Stimulated activated naive CD8-positive, alpha-beta T cell treated with anti-CD3 and anti-CD28 coated beads, Interleukin-15, Interleukin-2, amounts not matched to agents 100 ng/mL and 50 ng/mL, for 24 hours (primary cell): Measurements from ENCODE around the gene TAGLN2.
A peak's percentile ranks its signal among the peaks of the same experiment; 100 is the strongest.
"Not testable (repeated sequence)": the region's sequence is repeated elsewhere in the genome, so short reads cannot be mapped to it uniquely, and the experiment has no call there.

Experiments used
- H3K27ac Mint-ChIP-seq: one replicate; pipeline ENCODE4 v1.8.0; 2021; ENCODE audit warnings: mild to moderate bottlenecking, mixed read lengths
- H3K27me3 Mint-ChIP-seq: one replicate; pipeline ENCODE4 v1.8.0; 2021; ENCODE audit warnings: mixed read lengths
- H3K36me3 Mint-ChIP-seq: one replicate; pipeline ENCODE4 v1.8.0; 2021; ENCODE audit warnings: low read depth, mixed read lengths
- H3K4me1 Mint-ChIP-seq: one replicate; pipeline ENCODE4 v1.8.0; 2021; ENCODE audit warnings: low read depth, mixed read lengths
- H3K4me3 Mint-ChIP-seq: one replicate; pipeline ENCODE4 v1.8.0; 2021; ENCODE audit warnings: mild to moderate bottlenecking, mixed read lengths
- H3K9me3 Mint-ChIP-seq: one replicate; pipeline ENCODE4 v1.8.0; 2021; ENCODE audit warnings: mixed read lengths

TAGLN2 gene

DNA sequence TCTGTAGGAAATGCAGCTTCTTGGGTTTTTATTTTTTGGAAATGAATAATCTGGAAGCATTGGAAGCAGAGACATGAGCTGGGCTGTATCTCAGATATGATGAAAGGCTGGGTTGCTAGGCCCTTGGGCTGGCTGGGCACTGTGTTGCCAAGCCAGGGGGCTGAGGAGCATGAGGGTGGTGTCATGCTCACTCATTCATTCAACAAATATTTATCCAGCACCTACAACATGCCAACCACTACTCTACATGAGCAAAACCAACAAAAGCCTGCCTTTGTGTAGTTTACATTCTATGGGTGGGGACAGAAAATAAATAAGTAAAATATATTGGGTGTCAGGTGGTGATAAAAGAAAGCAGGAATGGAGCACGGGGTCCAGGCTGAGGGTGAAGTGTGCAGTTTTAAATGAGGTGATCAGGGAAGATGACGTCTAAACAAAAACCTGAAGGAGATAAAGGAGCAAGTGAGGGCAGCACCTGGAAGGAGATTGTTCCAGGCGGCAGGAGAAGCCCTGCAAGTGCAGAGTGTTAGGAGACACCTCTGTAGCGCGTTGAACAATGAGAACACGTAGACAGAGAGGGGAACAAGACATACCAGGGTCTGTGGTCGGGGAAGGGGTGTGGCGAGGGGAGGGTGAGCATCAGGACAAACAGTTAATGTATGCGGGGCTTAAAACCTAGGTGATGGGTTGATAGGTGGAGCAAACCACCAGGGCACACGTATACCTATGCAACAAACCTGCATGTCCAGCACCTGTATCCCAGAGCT, 10.9 kb downstream of the TAGLN2 start:
- no peaks in the 10 kb centered on the region for H3K27me3 Mint-ChIP-seq
- peaks cover 38% of the 10 kb centered on the region for H3K36me3 Mint-ChIP-seq
- H3K4me3 Mint-ChIP-seq, result no peak overlapping the region
- peaks cover 66% of the 10 kb centered on the region for H3K4me1 Mint-ChIP-seq
- no peaks in the 10 kb centered on the region for H3K9me3 Mint-ChIP-seq
- H3K27ac Mint-ChIP-seq, result no peak overlapping the region

DNA sequence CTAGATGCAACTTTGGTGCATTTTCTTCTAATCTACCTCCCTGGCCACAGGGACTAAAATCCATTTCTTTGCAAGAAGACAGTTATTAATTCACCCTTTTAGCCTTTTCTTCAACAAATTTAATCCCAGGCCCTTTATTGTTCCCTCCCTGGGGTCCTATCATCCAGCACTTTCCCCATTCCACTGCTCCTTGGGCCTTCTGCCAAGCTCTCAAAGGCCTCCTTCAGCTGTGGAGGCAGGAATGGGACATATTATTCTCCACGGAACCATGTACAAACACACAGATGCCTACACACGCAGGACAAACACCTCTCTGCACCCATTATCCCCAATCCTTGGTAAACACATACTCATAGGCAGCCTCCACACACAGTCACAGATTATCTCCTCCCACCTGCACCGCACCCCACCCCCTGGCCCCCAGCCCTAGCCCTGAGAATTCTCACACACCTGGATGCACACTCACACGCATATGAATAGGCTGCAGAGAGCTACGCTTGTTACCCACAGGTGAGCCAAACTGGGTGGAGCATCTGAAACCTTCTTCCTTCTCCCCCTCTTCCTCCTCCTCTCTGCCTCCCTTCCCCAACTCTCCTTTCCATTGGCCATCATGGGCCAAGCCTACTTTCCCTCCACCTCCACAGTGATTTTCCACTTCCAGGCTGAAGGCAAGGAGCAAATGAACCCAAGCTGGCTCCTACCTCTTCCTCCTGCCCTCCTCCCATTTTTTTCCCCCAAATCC, 11.7 kb downstream of the TAGLN2 start:
- peaks cover 62% of the 10 kb centered on the region for H3K4me1 Mint-ChIP-seq
- H3K4me3 Mint-ChIP-seq, result no peak overlapping the region
- H3K9me3 Mint-ChIP-seq, result no peaks in the 10 kb centered on the region
- H3K27me3 Mint-ChIP-seq, result no peaks in the 10 kb centered on the region
- no peak overlapping the region for H3K27ac Mint-ChIP-seq
- H3K36me3 Mint-ChIP-seq, result peaks cover 31% of the 10 kb centered on the region

DNA sequence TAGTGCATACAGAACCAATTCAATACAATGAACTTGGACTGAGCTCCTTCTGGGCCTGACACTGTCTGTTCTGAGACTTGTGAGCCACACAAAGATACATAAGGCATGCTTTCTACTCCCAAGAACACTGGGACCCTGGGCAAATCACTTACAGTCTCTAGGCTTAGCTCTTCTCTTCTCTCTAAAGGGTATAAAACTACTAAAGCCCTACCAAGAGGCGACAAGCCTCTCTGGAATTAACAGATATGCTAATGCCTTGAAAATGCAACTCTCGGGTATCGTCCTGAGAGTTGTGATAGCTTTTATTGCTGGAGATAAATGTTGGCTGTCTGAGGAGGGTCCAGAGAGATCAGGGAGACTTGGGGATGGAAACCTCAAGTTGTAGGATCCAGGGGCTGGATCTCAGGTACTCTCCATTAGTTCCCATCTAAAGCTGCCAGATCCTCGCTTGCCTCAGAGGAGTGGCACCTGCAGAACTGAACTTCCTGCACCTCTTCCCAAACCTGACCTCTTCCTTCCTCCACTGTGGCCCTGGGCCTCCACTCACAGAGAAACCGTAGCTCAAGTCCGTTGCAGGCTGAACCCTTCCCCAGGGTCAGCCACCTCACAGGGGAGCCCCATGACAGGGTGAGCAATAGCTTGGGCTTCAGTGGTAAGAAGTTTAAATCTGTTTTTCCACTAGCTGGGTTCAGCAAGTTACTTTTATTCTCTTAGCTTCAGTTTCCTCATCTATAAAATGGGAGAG, 13.8 kb downstream of the TAGLN2 start:
- peak overlapping the region; percentile 96 for H3K27ac Mint-ChIP-seq
- no peaks in the 10 kb centered on the region for H3K27me3 Mint-ChIP-seq
- peak overlapping the region; percentile 30 for H3K4me3 Mint-ChIP-seq
- H3K4me1 Mint-ChIP-seq, result peaks cover 49% of the 10 kb centered on the region
- no peaks in the 10 kb centered on the region for H3K9me3 Mint-ChIP-seq
- H3K36me3 Mint-ChIP-seq, result peaks cover 15% of the 10 kb centered on the region

DNA sequence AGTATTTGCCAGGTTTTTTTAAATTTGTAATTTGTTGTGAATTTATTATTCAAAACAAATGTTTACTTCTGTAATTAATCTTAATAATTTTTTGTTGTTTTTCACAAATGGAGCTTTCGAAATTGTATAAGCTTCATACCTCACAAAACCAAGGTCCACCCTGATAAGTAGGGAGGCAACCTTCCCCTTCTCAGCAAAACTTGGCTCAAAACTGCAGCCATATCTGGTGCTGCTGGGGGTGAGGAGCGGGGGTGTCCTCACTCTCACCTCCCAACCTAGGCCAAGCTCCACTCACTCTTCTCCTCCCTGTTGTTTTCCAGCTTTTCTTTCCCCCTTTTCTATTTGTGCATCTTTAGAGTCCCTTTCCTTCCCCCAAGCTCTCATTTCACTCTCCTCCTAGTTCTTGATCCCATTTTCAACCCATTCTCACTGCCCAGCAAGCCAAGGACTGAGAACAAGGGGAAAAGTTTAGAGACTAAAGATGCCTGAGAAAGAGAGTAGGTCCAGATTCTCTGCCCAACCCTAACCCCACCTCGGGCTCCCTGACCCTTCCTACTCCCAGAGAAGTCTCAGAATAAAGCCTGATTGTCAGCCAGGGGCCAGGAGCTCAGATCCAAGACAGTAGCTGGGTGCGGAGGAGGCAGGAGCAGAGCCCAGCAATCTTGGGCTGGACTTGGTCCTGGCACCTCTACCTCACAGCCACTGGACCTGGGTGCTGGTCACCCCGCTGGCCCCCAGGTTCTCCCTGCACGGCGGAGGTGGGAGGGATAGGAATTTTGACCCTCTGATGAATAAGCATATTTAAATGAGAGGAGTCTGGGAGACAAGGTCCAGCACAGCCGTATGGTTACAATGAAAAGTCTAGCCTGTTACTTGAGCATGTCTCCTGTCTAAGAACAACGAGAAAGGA, 17.0 kb downstream of the TAGLN2 start:
- Mint-ChIP-seq H3K4me3 (no peak overlapping the region), H3K9me3 (no peaks in the 10 kb centered on the region), H3K4me1 (peaks cover 40% of the 10 kb centered on the region), H3K27ac (no peak overlapping the region), H3K36me3 (no peaks in the 10 kb centered on the region), H3K27me3 (no peaks in the 10 kb centered on the region)

DNA sequence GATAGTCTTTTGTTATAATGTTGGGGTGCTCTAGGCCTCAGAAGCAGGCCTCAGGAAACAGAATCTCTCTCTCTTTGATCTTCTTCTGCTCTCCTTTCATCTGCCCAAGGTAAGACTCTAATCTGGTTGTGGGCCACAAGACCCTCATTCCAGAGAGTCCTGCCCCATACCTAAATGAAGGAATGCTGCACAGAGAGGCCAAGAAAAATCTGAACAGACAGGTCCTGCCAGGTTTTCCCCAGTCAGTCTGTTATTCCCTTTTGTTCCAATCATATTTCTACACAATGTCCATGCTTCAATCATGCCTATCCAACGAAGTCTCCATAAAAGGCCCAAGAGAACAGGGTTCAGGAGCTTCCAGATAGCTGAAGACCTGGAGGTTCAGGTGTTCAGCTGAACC, 18.3 kb downstream of the TAGLN2 start:
- H3K27me3 Mint-ChIP-seq, result no peaks in the 10 kb centered on the region
- H3K36me3 Mint-ChIP-seq, result no peaks in the 10 kb centered on the region
- H3K27ac Mint-ChIP-seq, result no peak overlapping the region

DNA sequence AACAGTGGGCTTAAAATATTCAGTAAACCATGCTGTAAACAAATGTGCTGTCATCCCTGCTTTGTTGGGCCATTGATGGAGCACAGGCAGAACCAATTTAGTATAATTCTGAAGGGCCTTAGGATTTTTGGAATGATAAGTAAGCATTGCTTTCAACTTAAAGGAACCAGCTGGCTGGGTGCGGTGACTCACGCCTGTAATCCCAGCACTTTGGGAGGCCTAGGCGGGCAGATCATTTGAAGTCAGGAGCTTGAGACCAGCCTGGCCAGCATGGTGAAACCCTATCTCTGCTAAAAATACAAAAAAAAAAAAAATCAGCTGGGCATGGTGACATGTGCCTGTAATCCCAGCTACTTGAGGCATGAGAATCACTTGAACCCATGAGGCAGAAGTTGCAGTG, 21.3 kb downstream of the TAGLN2 start:
- H3K9me3 Mint-ChIP-seq, H3K36me3 Mint-ChIP-seq, H3K4me1 Mint-ChIP-seq, H3K4me3 Mint-ChIP-seq, H3K27ac Mint-ChIP-seq, H3K27me3 Mint-ChIP-seq: not testable (repeated sequence)

More for the DNA sequence above, 18.3 kb downstream of the TAGLN2 start:
- peaks cover 28% of the 10 kb centered on the region for H3K4me1 Mint-ChIP-seq
- no peaks in the 10 kb centered on the region for H3K9me3 Mint-ChIP-seq
- H3K4me3 Mint-ChIP-seq, result no peak overlapping the region

DNA sequence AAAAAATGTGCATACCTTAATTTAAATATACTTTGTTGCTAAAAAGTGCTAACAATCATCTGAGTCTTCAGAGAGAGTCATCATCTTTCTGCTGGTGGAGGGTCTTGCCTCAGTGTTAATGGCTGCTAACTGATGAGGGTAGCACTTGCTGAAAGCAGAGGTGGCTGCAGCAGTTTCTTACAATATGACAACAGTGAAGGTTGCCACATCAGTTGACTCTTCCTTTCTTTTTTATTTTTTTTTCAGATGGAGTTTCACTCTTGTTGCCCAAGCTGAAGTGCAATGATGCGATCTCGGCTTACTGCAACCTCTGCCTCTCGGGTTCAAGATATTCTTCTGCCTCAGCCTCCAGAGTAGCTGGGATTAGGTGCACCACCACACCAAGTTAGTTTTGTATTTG, 22.8 kb downstream of the TAGLN2 start:
- no peaks in the 10 kb centered on the region for H3K9me3 Mint-ChIP-seq
- no peaks in the 10 kb centered on the region for H3K27me3 Mint-ChIP-seq
- no peaks in the 10 kb centered on the region for H3K36me3 Mint-ChIP-seq
- H3K4me1 Mint-ChIP-seq, result no peaks in the 10 kb centered on the region
- no peak overlapping the region for H3K4me3 Mint-ChIP-seq
- H3K27ac Mint-ChIP-seq, result no peak overlapping the region

DNA sequence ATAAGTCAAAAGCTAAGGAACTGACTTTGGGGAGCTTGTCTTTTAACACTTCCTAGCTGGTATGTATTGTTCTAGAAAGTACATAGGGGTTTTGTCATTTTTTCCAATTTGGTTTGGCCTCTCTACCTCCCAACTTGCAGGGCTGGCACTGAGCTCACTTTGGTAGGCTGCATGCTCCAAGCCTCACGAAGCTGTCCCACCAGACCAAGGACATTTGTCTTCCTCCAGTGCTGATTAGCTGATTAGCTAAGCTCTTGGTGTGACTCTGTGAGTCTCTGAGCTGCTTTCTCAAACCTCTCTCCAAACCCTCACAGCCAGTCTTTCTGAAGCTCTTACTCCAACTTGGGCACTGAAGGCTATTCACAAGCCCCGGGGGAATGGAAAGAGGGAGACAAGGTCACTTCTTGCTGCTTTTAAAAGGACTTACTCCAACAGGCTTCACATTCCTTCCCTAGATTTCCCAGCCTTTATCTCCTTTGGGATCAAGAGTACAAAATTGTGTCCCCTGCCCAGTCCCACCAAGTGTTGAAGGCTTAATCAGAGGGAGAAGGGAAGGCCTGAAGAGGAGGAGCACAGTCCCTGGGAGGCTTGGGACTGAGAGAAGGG, 24.4 kb downstream of the TAGLN2 start:
- Mint-ChIP-seq H3K4me1 (peaks cover 5% of the 10 kb centered on the region), H3K4me3 (no peak overlapping the region), H3K36me3 (no peaks in the 10 kb centered on the region), H3K27ac (no peak overlapping the region), H3K27me3 (no peaks in the 10 kb centered on the region), H3K9me3 (no peaks in the 10 kb centered on the region)

DNA sequence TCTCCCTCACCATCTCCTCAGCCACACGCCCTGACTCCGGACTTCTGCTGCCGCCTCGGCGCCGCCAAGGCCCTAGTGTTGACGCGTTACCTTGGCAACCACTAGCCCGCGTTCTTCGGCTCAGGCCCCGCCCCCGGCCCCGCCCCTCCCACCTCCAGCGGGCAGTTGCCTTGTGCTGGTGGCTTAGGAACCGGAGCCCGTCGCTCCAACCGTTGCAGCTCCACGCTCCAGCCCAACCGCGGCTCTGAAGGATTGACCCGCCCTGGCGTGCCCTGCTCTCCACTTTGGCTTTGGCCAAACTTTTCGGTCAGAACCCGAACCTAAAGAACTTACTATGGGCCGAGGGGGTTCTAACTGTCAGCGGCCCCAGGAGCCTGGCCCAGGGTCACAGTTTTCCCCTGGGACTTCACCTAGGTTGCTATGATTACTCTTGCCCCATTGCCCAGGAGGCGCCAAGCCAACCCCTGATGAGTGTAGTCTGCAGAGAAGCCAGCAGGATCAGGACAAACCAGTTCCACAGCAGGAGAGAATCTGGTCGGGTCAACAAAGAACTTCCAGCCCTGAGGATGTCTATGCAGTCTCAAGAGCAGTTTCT, 25.1 kb downstream of the TAGLN2 start, which contains the start of gene CFAP45:
Gene CFAP45, minus strand, starts transcription at position 80 of the 595 bp plus-strand sequence. Its CDS starts 67 bp downstream, at position 13.
- Mint-ChIP-seq H3K27ac (peak within 1 kb of the TSS; percentile 10), H3K36me3 (no peaks in the 10 kb centered on the region), H3K4me3 (no peak within 1 kb of the TSS), H3K27me3 (no peaks in the 10 kb centered on the region), H3K4me1 (peaks cover 5% of the 10 kb centered on the region), H3K9me3 (no peaks in the 10 kb centered on the region)

DNA sequence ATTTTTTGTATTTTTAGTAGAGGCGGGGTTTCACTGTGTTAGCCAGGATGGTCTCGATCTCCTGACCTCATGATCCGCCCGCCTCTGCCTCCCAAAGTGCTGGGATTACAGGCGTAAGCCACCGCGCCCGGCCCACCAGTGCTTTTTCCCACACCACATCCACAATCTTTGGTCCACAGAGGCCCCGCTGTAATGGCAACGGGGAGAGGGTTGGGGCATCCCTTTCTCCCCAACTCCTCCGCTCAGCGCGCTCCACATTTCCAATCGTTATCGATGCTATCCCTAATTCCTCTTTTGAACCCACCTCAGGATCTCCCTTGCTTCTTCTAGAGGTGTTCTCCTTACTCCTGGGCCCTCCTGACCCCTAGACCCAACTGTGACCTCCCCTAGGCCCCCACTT, 25.7 kb downstream of the TAGLN2 start:
- H3K9me3 Mint-ChIP-seq, H3K36me3 Mint-ChIP-seq, H3K4me3 Mint-ChIP-seq, H3K4me1 Mint-ChIP-seq, H3K27ac Mint-ChIP-seq, H3K27me3 Mint-ChIP-seq: not testable (repeated sequence)

DNA sequence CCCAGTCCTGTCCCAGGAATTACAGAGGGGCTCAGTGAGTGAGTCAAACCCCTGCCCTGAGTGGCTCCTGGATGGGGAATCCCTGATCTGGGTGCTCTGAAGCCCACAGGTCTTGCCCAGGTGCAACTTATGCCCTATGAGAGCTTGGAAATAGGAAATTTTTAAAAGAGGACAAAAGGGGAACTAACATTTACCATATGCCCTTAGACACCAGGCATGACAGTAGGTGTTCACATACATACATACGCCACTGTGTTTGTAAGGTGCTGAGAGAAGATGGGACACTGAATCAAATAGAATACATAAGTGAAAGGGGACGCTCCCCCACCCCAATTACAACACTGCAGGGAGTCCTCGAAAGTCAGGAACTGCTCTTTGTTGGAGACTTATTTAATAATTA, 26.8 kb downstream of the TAGLN2 start:
- peaks cover 5% of the 10 kb centered on the region for H3K4me1 Mint-ChIP-seq
- no peaks in the 10 kb centered on the region for H3K9me3 Mint-ChIP-seq
- H3K36me3 Mint-ChIP-seq, result no peaks in the 10 kb centered on the region
- H3K27ac Mint-ChIP-seq, result no peak overlapping the region
- H3K4me3 Mint-ChIP-seq, result no peak overlapping the region
- no peaks in the 10 kb centered on the region for H3K27me3 Mint-ChIP-seq

DNA sequence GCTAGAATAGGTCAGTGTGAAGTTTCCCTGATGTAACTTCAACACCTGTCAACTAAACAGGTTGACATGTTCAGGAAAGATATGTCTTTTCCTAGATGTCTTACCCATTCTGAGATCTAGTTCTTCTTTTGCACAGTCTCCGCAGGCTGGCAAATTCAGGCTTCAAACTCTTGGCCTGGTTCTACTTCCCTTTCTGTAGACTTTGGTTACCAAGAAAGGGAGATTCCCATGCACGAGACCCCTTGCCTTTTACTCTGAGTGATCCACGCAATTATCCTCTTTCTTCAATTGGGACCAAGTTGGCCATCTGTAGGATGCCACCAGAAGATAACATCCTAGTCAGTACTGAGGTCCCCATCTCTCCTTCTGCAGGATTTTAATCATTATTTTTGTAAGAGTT, 27.3 kb downstream of the TAGLN2 start:
- Mint-ChIP-seq H3K4me1 (peaks cover 5% of the 10 kb centered on the region), H3K36me3 (no peaks in the 10 kb centered on the region), H3K27me3 (no peaks in the 10 kb centered on the region), H3K4me3 (no peak overlapping the region), H3K9me3 (no peaks in the 10 kb centered on the region), H3K27ac (no peak overlapping the region)

DNA sequence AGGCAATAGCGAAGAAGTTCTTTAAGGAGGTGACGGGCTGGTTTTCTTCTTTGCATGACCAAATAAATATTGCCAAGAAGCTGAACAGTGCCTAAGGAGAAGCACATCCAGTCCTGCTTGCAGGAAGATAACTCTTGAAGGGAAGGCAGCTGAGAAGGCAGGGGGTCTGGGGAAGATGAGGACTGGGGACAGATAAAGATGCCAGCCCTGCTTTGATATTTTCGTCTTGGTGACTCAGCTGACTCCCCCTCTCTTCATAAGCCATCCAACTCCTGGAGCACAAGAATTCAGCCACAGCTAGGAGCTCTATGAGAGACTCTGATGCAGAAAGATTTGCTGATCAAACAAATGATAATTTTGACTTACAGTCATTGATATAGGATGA, 28.8 kb downstream of the TAGLN2 start:
- Mint-ChIP-seq H3K4me3 (no peak overlapping the region), H3K27me3 (no peaks in the 10 kb centered on the region), H3K9me3 (no peaks in the 10 kb centered on the region), H3K4me1 (peaks cover 7% of the 10 kb centered on the region), H3K36me3 (no peaks in the 10 kb centered on the region), H3K27ac (no peak overlapping the region)
